Activated naive CD4-positive, alpha-beta T cell treated with anti-CD3 and anti-CD28 coated beads for 36 hours (primary cell): ENCODE measurements around the gene ATP6V0B. TPM values are rescaled to one million over a fixed set of nuclear protein-coding genes. Genes with fewer than 3 reads are reported as not detected.
A peak's percentile ranks its signal among the peaks of the same experiment; 100 is the strongest.

Source experiments
- CTCF ChIA-PET: fragments of 350-600 bp; sonication (Branson Sonifier 250); formaldehyde crosslinking; loops from one replicate; lab custom pipeline; 2021; ENCODE audit warnings: antibody characterized with exemption; lab: Charles Lee
- DNase-seq: peaks from one replicate; pipeline ENCODE4 v3.0.0-alpha.2; 2020
- H3K27ac Mint-ChIP-seq: one replicate; pipeline ENCODE4 v1.8.0; 2021; ENCODE audit warnings: mild to moderate bottlenecking, mixed read lengths
- H3K27me3 Mint-ChIP-seq: one replicate; pipeline ENCODE4 v1.8.0; 2021; ENCODE audit warnings: low read depth, mixed read lengths
- H3K36me3 Mint-ChIP-seq: one replicate; pipeline ENCODE4 v1.8.0; 2021; ENCODE audit warnings: low read depth, mixed read lengths
- H3K4me1 Mint-ChIP-seq: one replicate; pipeline ENCODE4 v1.8.0; 2021; ENCODE audit warnings: low read depth, mixed read lengths
- H3K4me3 Mint-ChIP-seq: one replicate; pipeline ENCODE4 v1.8.0; 2021; ENCODE audit warnings: mild to moderate bottlenecking, moderate library complexity, mixed read lengths
- H3K9me3 Mint-ChIP-seq: one replicate; pipeline ENCODE4 v1.8.0; 2021; ENCODE audit warnings: mixed read lengths
- intact Hi-C: fragments of 100-400 bp; cut with micrococcal nuclease; formaldehyde crosslinking; loops from one replicate; pipeline ENCODE4 v1.15.1; 2023
- total RNA-seq, 2 experiments: library from RNA; stranded (reverse); gene quantifications; one replicate each; pipeline ENCODE4 v1.2.3, GENCODE V29; 2021

ATP6V0B gene
- total RNA-seq, 2 experiments from 2014 or later: 44.2 to 52.6 TPM

- Mint-ChIP-seq H3K4me3 (peak overlapping the region; percentile 85), H3K27ac (peak overlapping the region; percentile 75), H3K27me3 (no peaks in the 10 kb centered on the region), H3K4me1 (peaks cover 55% of the 10 kb centered on the region), H3K36me3 (peaks cover 36% of the 10 kb centered on the region), H3K9me3 (no peaks in the 10 kb centered on the region)
- DNase-seq: no peak
- intact Hi-C loops: loop anchor here (1.0 to 2.0 kb wide), 5 partner anchors 17 to 381 kb away; partner anchors contain the start of genes CCDC24, ERI3, IPO13 and KDM4A
- CTCF ChIA-PET: interaction anchor here (1.0 kb wide), 1 partner anchor 74 kb away, joined by 3 read pairs; no protein-coding TSS in a partner anchor
Observed at GRCh38 chr1:43973981-43974442, 748 bp upstream of the ATP6V0B start.

GRCh38 chr1:43975249-43975961 lies 645 bp downstream of the ATP6V0B start:
- H3K4me3 Mint-ChIP-seq: peak overlapping the region; percentile 85
- DNase-seq: peak; percentile 43
- H3K9me3 Mint-ChIP-seq: no peaks in the 10 kb centered on the region
- no peaks in the 10 kb centered on the region for H3K27me3 Mint-ChIP-seq
- intact Hi-C loops: loop anchor here (2.0 kb wide), 1 partner anchor 55 kb away; the partner anchor contains the start of gene SLC6A9
- H3K27ac Mint-ChIP-seq: peak overlapping the region; percentile 54
- peaks cover 38% of the 10 kb centered on the region for H3K36me3 Mint-ChIP-seq
- H3K4me1 Mint-ChIP-seq: peaks cover 50% of the 10 kb centered on the region
- CTCF ChIA-PET: interaction anchor here (0.6 to 1.8 kb wide), 7 partner anchors 13 to 262 kb away, joined by 3 to 7 read pairs (median 3); partner anchors contain the start of gene IPO13

GRCh38 chr1:43976045-43976444 lies 1.3 kb downstream of the ATP6V0B start:
- H3K27ac Mint-ChIP-seq: no peak overlapping the region
- peaks cover 50% of the 10 kb centered on the region for H3K4me1 Mint-ChIP-seq
- intact Hi-C loops: no loop called here
- H3K27me3 Mint-ChIP-seq: no peaks in the 10 kb centered on the region
- no peaks in the 10 kb centered on the region for H3K9me3 Mint-ChIP-seq
- CTCF ChIA-PET: interaction anchor here (0.6 to 1.8 kb wide), 4 partner anchors 12 to 843 kb away, joined by 3 to 7 read pairs (median 4); partner anchors contain the start of gene IPO13
- H3K4me3 Mint-ChIP-seq: peak overlapping the region; percentile 85
- H3K36me3 Mint-ChIP-seq: peaks cover 43% of the 10 kb centered on the region
- no peak for DNase-seq

GRCh38 chr1:43976890-43977289 lies 2.1 kb downstream of the ATP6V0B start:
- Mint-ChIP-seq H3K36me3 (peaks cover 42% of the 10 kb centered on the region), H3K27me3 (no peaks in the 10 kb centered on the region), H3K4me3 (peak overlapping the region; percentile 44), H3K27ac (no peak overlapping the region), H3K4me1 (peaks cover 45% of the 10 kb centered on the region), H3K9me3 (no peaks in the 10 kb centered on the region)
- CTCF ChIA-PET: interaction anchor here (1.3 to 1.8 kb wide), 2 partner anchors 31 to 71 kb away, joined by 4 to 7 read pairs; partner anchors contain the start of gene IPO13
- DNase-seq: no peak
- intact Hi-C loops: no loop called here

GRCh38 chr1:43977376-43978263 lies 2.9 kb downstream of the ATP6V0B start:
- H3K27ac Mint-ChIP-seq: no peak overlapping the region
- H3K9me3 Mint-ChIP-seq: no peaks in the 10 kb centered on the region
- no peak for DNase-seq
- peaks cover 45% of the 10 kb centered on the region for H3K4me1 Mint-ChIP-seq
- H3K36me3 Mint-ChIP-seq: peaks cover 38% of the 10 kb centered on the region
- CTCF ChIA-PET: interaction anchor here (1.3 kb wide), 1 partner anchor 70 kb away, joined by 4 read pairs; no protein-coding TSS in a partner anchor
- no peaks in the 10 kb centered on the region for H3K27me3 Mint-ChIP-seq
- H3K4me3 Mint-ChIP-seq: peak overlapping the region; percentile 70
- intact Hi-C loops: no loop called here

GRCh38 chr1:43978264-43978550 lies 3.4 kb downstream of the ATP6V0B start:
- Mint-ChIP-seq H3K27me3 (no peaks in the 10 kb centered on the region), H3K9me3 (no peaks in the 10 kb centered on the region), H3K4me1 (peaks cover 45% of the 10 kb centered on the region), H3K27ac (no peak overlapping the region), H3K36me3 (peaks cover 35% of the 10 kb centered on the region), H3K4me3 (peak overlapping the region; percentile 70)
- intact Hi-C loops: no loop called here
- no peak for DNase-seq
- CTCF ChIA-PET: no interaction called here

GRCh38 chr1:43978551-43979260 lies 3.9 kb downstream of the ATP6V0B start, which contains the start of gene B4GALT2:
B4GALT2 (plus strand) TSS chr1:43979210; CDS start chr1:43981161, 1,951 bp downstream.
- peak within 1 kb of the TSS; percentile 82 for H3K4me3 Mint-ChIP-seq
- peak; percentile 22 for DNase-seq
- intact Hi-C loops: no loop called here
- H3K27me3 Mint-ChIP-seq: no peaks in the 10 kb centered on the region
- H3K9me3 Mint-ChIP-seq: no peaks in the 10 kb centered on the region
- CTCF ChIA-PET: no interaction called here
- peaks cover 41% of the 10 kb centered on the region for H3K4me1 Mint-ChIP-seq
- H3K36me3 Mint-ChIP-seq: peaks cover 33% of the 10 kb centered on the region
- no peak within 1 kb of the TSS for H3K27ac Mint-ChIP-seq

- no peak overlapping the region for H3K4me3 Mint-ChIP-seq
- H3K4me1 Mint-ChIP-seq: peaks cover 36% of the 10 kb centered on the region
- H3K36me3 Mint-ChIP-seq: peaks cover 33% of the 10 kb centered on the region
- H3K9me3 Mint-ChIP-seq: no peaks in the 10 kb centered on the region
- intact Hi-C loops: no loop called here
- no peak overlapping the region for H3K27ac Mint-ChIP-seq
- H3K27me3 Mint-ChIP-seq: no peaks in the 10 kb centered on the region
- no peak for DNase-seq
- CTCF ChIA-PET: no interaction called here
Observed at GRCh38 chr1:43979261-43979527, 4.4 kb downstream of the ATP6V0B start.

- H3K27ac Mint-ChIP-seq: no peak overlapping the region
- peaks cover 33% of the 10 kb centered on the region for H3K36me3 Mint-ChIP-seq
- H3K9me3 Mint-ChIP-seq: no peaks in the 10 kb centered on the region
- H3K4me1 Mint-ChIP-seq: peaks cover 35% of the 10 kb centered on the region
- no peaks in the 10 kb centered on the region for H3K27me3 Mint-ChIP-seq
- DNase-seq: peak; percentile 23
- intact Hi-C loops: no loop called here
- H3K4me3 Mint-ChIP-seq: peak overlapping the region; percentile 82
- CTCF ChIA-PET: no interaction called here
Observed at GRCh38 chr1:43979528-43980254, 4.9 kb downstream of the ATP6V0B start.

GRCh38 chr1:43980255-43981134 lies 5.7 kb downstream of the ATP6V0B start:
- no peak for DNase-seq
- H3K27ac Mint-ChIP-seq: no peak overlapping the region
- H3K4me1 Mint-ChIP-seq: peaks cover 35% of the 10 kb centered on the region
- no peaks in the 10 kb centered on the region for H3K27me3 Mint-ChIP-seq
- intact Hi-C loops: no loop called here
- H3K4me3 Mint-ChIP-seq: peak overlapping the region; percentile 82
- H3K9me3 Mint-ChIP-seq: no peaks in the 10 kb centered on the region
- CTCF ChIA-PET: no interaction called here
- peaks cover 35% of the 10 kb centered on the region for H3K36me3 Mint-ChIP-seq

- DNase-seq: no peak
- Mint-ChIP-seq H3K9me3 (no peaks in the 10 kb centered on the region), H3K27ac (no peak overlapping the region), H3K36me3 (peaks cover 37% of the 10 kb centered on the region), H3K4me1 (peaks cover 31% of the 10 kb centered on the region), H3K27me3 (no peaks in the 10 kb centered on the region), H3K4me3 (no peak overlapping the region)
- CTCF ChIA-PET: no interaction called here
- intact Hi-C loops: no loop called here
Observed at GRCh38 chr1:43981135-43981491, 6.4 kb downstream of the ATP6V0B start.
